DMS79 treated with DMSO at 0.1 percent for 48 hours (cell line): ENCODE data around the gene CTNNBIP1.

Experiments
- DNase-seq: peaks from one replicate; lab custom pipeline; 2025; lab: John Stamatoyannopoulos, UW

The CTNNBIP1 gene

GRCh38 chr1:9904596-9904995 lies 5.5 kb downstream of the CTNNBIP1 start:
- DNase-seq, result no peak

GRCh38 chr1:9903801-9904527 lies 6.1 kb downstream of the CTNNBIP1 start:
- no peak for DNase-seq

GRCh38 chr1:9902060-9902452 lies 8.0 kb downstream of the CTNNBIP1 start:
- DNase-seq, result no peak

GRCh38 chr1:9901148-9902059 lies 8.7 kb downstream of the CTNNBIP1 start:
- no peak for DNase-seq

GRCh38 chr1:9900142-9901043 lies 9.7 kb downstream of the CTNNBIP1 start:
- DNase-seq, result peak; percentile 98

- no peak for DNase-seq
Measured at GRCh38 chr1:9894115-9894514, 16.0 kb downstream of the CTNNBIP1 start.

GRCh38 chr1:9892563-9893528 lies 17.2 kb downstream of the CTNNBIP1 start:
- DNase-seq, result no peak

GRCh38 chr1:9891207-9891606 lies 18.9 kb downstream of the CTNNBIP1 start:
- no peak for DNase-seq

GRCh38 chr1:9890224-9890731 lies 19.8 kb downstream of the CTNNBIP1 start:
- DNase-seq, result peak; percentile 86

GRCh38 chr1:9889411-9889810 lies 20.7 kb downstream of the CTNNBIP1 start:
- no peak for DNase-seq

GRCh38 chr1:9888886-9889285 lies 21.2 kb downstream of the CTNNBIP1 start:
- no peak for DNase-seq

GRCh38 chr1:9887070-9887469 lies 23.0 kb downstream of the CTNNBIP1 start:
- DNase-seq, result no peak

GRCh38 chr1:9886092-9886742 lies 23.9 kb downstream of the CTNNBIP1 start:
- DNase-seq, result no peak

GRCh38 chr1:9884805-9885204 lies 25.3 kb downstream of the CTNNBIP1 start:
- no peak for DNase-seq

- no peak for DNase-seq
Measured at GRCh38 chr1:9883585-9884449, 26.3 kb downstream of the CTNNBIP1 start.

GRCh38 chr1:9882945-9883303 lies 27.1 kb downstream of the CTNNBIP1 start:
- DNase-seq, result no peak

- no peak for DNase-seq
Measured at GRCh38 chr1:9882296-9882944, 27.6 kb downstream of the CTNNBIP1 start.

GRCh38 chr1:9881838-9882249 lies 28.2 kb downstream of the CTNNBIP1 start:
- DNase-seq, result no peak

- no peak for DNase-seq
Measured at GRCh38 chr1:9878404-9878803, 31.7 kb downstream of the CTNNBIP1 start.
